ENCODE results near the gene SLC25A42. TPM values are rescaled to one million over a fixed set of nuclear protein-coding genes. Genes with fewer than 3 reads are reported as not detected.

Gene SLC25A42
- total and polyA plus RNA-seq, 2 of the 13 experiments (the other 11 are each of a cell fraction or from before 2014, with no cell fraction given): 12.8 to 18.3 TPM

DNA sequence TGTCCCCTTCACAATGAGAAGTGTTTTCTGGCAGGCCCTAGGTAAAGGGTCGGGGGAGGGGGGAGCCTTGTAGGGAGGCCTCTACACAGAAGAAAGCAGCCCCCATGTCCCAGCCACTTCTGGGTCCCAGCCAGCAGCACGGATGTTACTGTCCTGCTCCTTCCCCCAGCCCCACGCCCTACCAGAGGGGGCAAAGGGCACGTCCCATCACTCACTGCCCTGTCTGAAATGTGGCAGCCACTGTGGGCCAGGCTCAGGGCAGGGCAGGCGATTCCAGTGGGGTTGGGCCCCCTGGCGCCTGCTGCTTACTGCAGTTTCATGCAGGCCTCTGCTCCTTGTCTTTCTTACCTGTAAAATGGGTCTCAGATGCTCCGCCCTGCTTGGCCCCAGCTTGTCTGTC, 6.1 kb upstream of the SLC25A42 start:
- Histone ChIP-seq H3K79me2 (ENCODE audit: insufficient read depth, low read length) (no peaks in the 10 kb centered on the region), H3K9ac (ENCODE audit: insufficient read depth, low read depth, low read length) (no peak overlapping the region), H3K4me3 (replicated peaks in 1 of 3; ENCODE audit: insufficient read depth in 1 of 3, low read depth in 2 of 3, low read length in 3 of 3) (no peak overlapping the region), H4K20me1 (ENCODE audit: insufficient read depth, low read length) (no peaks in the 10 kb centered on the region), H2AFZ (ENCODE audit: low read length) (no peak overlapping the region), H3K4me2 (ENCODE audit: low read depth, low read length) (no peak overlapping the region), H3K27ac (ENCODE audit: extremely low read length, insufficient read depth, low read length) (no peak overlapping the region), H3K4me1 (ENCODE audit: insufficient read depth, low read length) (peaks cover 51% of the 10 kb centered on the region), H3K27me3 (ENCODE audit: control insufficient read depth in 1 of 2, insufficient read depth in 2 of 2, low read length in 2 of 2) (no peaks in the 10 kb centered on the region), H3K36me3 (replicated peaks in 1 of 2; ENCODE audit: control insufficient read depth in 1 of 2, insufficient read depth in 2 of 2, low read length in 2 of 2) (peaks cover 23 to 49% of the 10 kb centered on the region in 2 experiments), H3K9me3 (ENCODE audit: low read length) (no peaks in the 10 kb centered on the region)
- CTCF ChIA-PET (ENCODE audit: low intra/inter-chr PET ratio, low total read pairs): no interaction called here
- in situ Hi-C loops (cut with HindIII; ENCODE audit: extremely low pct_ligation_motif_present, low pct_unique_long_range_greater_than_20kb) (loop anchor here (5.0 kb wide), 1 partner anchor 55 kb away; no protein-coding TSS in a partner anchor), intact Hi-C loops (cut with micrococcal nuclease; ENCODE audit: unreplicated experiment) (no loop called here)
- POLR2A ChIA-PET: no interaction called here
- WGBS (ENCODE audit: low lambda C conversion rate): 91% methylated on average over 4 of the region's 7 CpGs
- FAIRE-seq: no peak
- peak; percentile 33 for ATAC-seq
- TF ChIP-seq, protein P1, sequence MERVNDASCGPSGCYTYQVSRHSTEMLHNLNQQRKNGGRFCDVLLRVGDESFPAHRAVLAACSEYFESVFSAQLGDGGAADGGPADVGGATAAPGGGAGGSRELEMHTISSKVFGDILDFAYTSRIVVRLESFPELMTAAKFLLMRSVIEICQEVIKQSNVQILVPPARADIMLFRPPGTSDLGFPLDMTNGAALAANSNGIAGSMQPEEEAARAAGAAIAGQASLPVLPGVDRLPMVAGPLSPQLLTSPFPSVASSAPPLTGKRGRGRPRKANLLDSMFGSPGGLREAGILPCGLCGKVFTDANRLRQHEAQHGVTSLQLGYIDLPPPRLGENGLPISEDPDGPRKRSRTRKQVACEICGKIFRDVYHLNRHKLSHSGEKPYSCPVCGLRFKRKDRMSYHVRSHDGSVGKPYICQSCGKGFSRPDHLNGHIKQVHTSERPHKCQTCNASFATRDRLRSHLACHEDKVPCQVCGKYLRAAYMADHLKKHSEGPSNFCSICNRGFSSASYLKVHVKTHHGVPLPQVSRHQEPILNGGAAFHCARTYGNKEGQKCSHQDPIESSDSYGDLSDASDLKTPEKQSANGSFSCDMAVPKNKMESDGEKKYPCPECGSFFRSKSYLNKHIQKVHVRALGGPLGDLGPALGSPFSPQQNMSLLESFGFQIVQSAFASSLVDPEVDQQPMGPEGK (CRISPR knock-in tag; IDR thresholded peaks at IDR 0.05): 0 out of 2 replicates have a peak, but pooled peaks have one; percentile 19
- TF ChIP-seq MTA3 (CRISPR knock-in tag; IDR thresholded peaks at IDR 0.05) (no peak), ZBTB3 (CRISPR knock-in tag; IDR thresholded peaks at IDR 0.05; ENCODE audit: borderline replicate concordance, low read depth) (no peak), SAP130 (CRISPR knock-in tag; IDR thresholded peaks at IDR 0.05; ENCODE audit: low read depth) (no peak), HNF4G (IDR thresholded peaks at IDR 0.05; ENCODE audit: borderline replicate concordance, low read depth, low read length) (peak; percentile 23; the same call in 1 of the 2 replicates), HNF4G (CRISPR knock-in tag; IDR thresholded peaks at IDR 0.05; ENCODE audit: borderline replicate concordance, low read depth) (no peak), ZNF124 (CRISPR knock-in tag; IDR thresholded peaks at IDR 0.05) (no peak), ZNF629 (CRISPR knock-in tag; conservative IDR thresholded peaks at IDR 0.05) (peak; percentile 78), XRCC5 (optimal IDR thresholded peaks at IDR 0.05; ENCODE audit: low read length) (peak; percentile 21)
- DNase-seq (ENCODE audit: low spot score): no peak
- no TSS peak for BruUV-seq (replicated peaks)

Data from HepG2 (cell line).